ENCODE data around the gene OR2B3.

GRCh38 chr6:29112135-29112534 is 25.0 kb upstream of the OR2B3 start:
- TF ChIP-seq POLR2AphosphoS5 (IDR thresholded peaks at IDR 0.05), result no peak
- no peak for TF ChIP-seq CTCF (IDR thresholded peaks at IDR 0.05)
